H1 (cell line): ENCODE measurements around the gene OR10G2.

Experiments
- CTCF ChIP-seq, 3 experiments: IDR thresholded peaks; 1 replicate in 2 of 3; 2 replicates in 1 of 3; pipeline versions ENCODE4 v1.5.1 to v1.6.1; 2011; ENCODE audit warnings: low read length in 3 of 3, mild to moderate bottlenecking in 3 of 3, inconsistent platforms in 2 of 3, low read depth in 1 of 3, moderate library complexity in 1 of 3; ENCODE audit not compliant: insufficient read depth in 1 of 3; ENCODE audit errors: control extremely low read depth in 1 of 3
- EP300 ChIP-seq, 2 experiments: IDR thresholded peaks; 1 replicate in 1 of 2; 2 replicates in 1 of 2; pipeline ENCODE4 v1.6.1; 2011 to 2012; ENCODE audit warnings: low read depth in 2 of 2, low read length in 2 of 2, mild to moderate bottlenecking in 2 of 2, borderline replicate concordance in 1 of 2, inconsistent platforms in 1 of 2, moderate library complexity in 1 of 2
- EZH2 ChIP-seq: fragments of 200-600 bp; sonication (generic); IDR thresholded peaks from 2 replicates; pipeline ENCODE4 v1.7.1; 2012; ENCODE audit warnings: low read depth, mild to moderate bottlenecking, moderate library complexity, low read length, inconsistent platforms; ENCODE audit not compliant: severe bottlenecking
- POLR2A ChIP-seq, 2 experiments: IDR thresholded peaks; 1 replicate in 1 of 2; 2 replicates in 1 of 2; pipeline ENCODE4 v1.6.1; 2011; ENCODE audit warnings: low read depth in 2 of 2, low read length in 2 of 2, mild to moderate bottlenecking in 2 of 2; ENCODE audit errors: control extremely low read depth in 1 of 2
- POLR2AphosphoS5 ChIP-seq: IDR thresholded peaks from 2 replicates; pipeline ENCODE4 v1.6.1; 2011; ENCODE audit warnings: low read depth, low read length
- RNF2 ChIP-seq: fragments of 200-900, 300-1000 bp; sonication (generic); IDR thresholded peaks from 2 replicates; pipeline ENCODE4 v1.7.1; 2016; ENCODE audit warnings: borderline replicate concordance, low read depth, mild to moderate bottlenecking, antibody characterized with exemption, low read length; ENCODE audit not compliant: poor library complexity, severe bottlenecking; ENCODE audit errors: missing control alignments
- TAF1 ChIP-seq: IDR thresholded peaks from 2 replicates; pipeline ENCODE4 v1.6.1; 2011; ENCODE audit warnings: mild to moderate bottlenecking, low read depth, low read length

- TF ChIP-seq EZH2 (no peak), POLR2A (IDR thresholded peaks at IDR 0.05; ENCODE audit: control extremely low read depth in 1 of 2, low read depth in 2 of 2, low read length in 2 of 2) (no peak), CTCF (IDR thresholded peaks at IDR 0.05; ENCODE audit: control extremely low read depth in 1 of 3, insufficient read depth in 1 of 3, low read depth in 1 of 3, low read length in 3 of 3) (no peak), EP300 (IDR thresholded peaks at IDR 0.05; ENCODE audit: borderline replicate concordance in 1 of 2, low read depth in 2 of 2, low read length in 2 of 2) (no peak), RNF2 (no peak), TAF1 (no peak), POLR2AphosphoS5 (no peak)
Measured at GRCh38 chr14:21672116-21672515, 37.4 kb upstream of the OR10G2 start.
